PC-9 (cell line): ENCODE measurements around the gene SLC25A21.

Experiments used
- EZH2 ChIP-seq: fragments of 200-600 bp; sonication (generic); IDR thresholded peaks from 2 replicates; pipeline ENCODE4 v1.8.0; 2017; ENCODE audit warnings: antibody characterized with exemption, low read depth
- TF ChIP-seq, protein P1 (sequence below): fragments of 200-600 bp; sonication (generic); conservative IDR thresholded peaks from 2 replicates; pipeline ENCODE4 v1.6.1; 2017; ENCODE audit warnings: mixed run types, antibody characterized with exemption, mild to moderate bottlenecking, moderate library complexity

- TF ChIP-seq, protein P1, sequence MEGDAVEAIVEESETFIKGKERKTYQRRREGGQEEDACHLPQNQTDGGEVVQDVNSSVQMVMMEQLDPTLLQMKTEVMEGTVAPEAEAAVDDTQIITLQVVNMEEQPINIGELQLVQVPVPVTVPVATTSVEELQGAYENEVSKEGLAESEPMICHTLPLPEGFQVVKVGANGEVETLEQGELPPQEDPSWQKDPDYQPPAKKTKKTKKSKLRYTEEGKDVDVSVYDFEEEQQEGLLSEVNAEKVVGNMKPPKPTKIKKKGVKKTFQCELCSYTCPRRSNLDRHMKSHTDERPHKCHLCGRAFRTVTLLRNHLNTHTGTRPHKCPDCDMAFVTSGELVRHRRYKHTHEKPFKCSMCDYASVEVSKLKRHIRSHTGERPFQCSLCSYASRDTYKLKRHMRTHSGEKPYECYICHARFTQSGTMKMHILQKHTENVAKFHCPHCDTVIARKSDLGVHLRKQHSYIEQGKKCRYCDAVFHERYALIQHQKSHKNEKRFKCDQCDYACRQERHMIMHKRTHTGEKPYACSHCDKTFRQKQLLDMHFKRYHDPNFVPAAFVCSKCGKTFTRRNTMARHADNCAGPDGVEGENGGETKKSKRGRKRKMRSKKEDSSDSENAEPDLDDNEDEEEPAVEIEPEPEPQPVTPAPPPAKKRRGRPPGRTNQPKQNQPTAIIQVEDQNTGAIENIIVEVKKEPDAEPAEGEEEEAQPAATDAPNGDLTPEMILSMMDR, result no peak
- no peak for TF ChIP-seq EZH2
Measured at GRCh38 chr14:36823651-36824050, 348.8 kb downstream of the SLC25A21 start.
